ENCODE results near the gene PFAS. TPM values are rescaled to one million over a fixed set of nuclear protein-coding genes. Genes with fewer than 3 reads are reported as not detected.
"Not testable (repeated sequence)": the region's sequence is repeated elsewhere in the genome, so short reads cannot be mapped to it uniquely, and the experiment has no call there.

Gene PFAS
- total RNA-seq, 4 donors from 2014 or later, result 2.6 to 8.4 (median 6.5) TPM

DNA sequence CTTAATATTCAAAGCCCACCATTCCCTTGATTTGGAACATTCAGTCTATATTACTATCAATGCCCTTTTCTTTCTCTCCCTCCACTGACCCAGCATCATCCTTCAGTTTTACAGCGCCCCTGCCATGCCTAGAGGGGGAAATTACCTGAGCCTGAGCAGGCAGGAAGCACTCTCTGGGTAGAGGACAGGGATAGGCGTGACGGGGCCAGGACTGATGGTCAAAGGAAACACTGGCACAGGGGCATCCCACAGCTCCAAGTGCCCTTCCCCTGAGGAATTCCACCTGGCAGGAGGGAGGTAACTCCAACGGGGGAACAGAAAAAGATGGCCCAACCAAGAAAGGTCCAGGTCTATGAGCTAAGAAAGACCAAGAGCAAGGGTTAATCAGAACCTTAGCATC is 11.2 kb upstream of the PFAS start:
- intact Hi-C loops (cut with DNase I; ENCODE audit: low total_unique reads) (no loop called here), in situ Hi-C loops (cut with MboI; ENCODE audit: low sequenced_read_pairs in 4 of 4) (no loop called here)
- DNase-seq (no peak), ATAC-seq (no peak)
- H3K4me1 ChIP-seq, result no peaks in the 10 kb centered on the region
- H3K27ac ChIP-seq, result no peak overlapping the region
- TF ChIP-seq CTCF (IDR thresholded peaks at IDR 0.05 in 4 of 5, conservative IDR thresholded peaks at IDR 0.05 in 1 of 5) (no peak), POLR2A (IDR thresholded peaks at IDR 0.05) (no peak)
- no peak overlapping the region for H3K4me3 ChIP-seq
- H3K9me3 ChIP-seq, result no peaks in the 10 kb centered on the region
- H3K27me3 ChIP-seq, result no peaks in the 10 kb centered on the region
- peaks cover 0 to 84% of the 10 kb centered on the region in 2 donors for H3K36me3 ChIP-seq

DNA sequence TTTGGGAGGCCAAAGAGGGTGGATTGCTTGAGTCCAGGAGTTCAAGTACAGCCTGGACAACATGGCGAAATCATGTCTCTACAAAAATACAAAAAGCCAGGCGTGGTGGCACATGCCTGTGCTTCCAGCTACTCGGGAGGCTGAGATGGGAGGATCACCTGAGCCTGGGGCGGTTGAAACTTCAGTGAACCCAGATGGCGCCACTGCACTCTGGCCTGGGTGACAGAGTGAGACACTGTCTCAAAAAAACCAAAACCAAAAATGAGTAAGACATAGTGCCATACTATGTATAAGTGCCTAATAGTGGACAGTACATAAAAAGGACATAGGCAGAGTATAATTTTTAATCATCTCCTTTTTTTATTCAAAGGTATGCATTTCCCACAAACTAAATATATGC is 5.3 kb upstream of the PFAS start:
- ATAC-seq (no peak), DNase-seq (no peak)
- in situ Hi-C loops (cut with MboI; ENCODE audit: low sequenced_read_pairs in 4 of 4) (loop anchor here in 1 of 4 donors (10.0 kb wide), 1 partner anchor 51 kb away; the partner anchor contains the start of gene SLC25A35), intact Hi-C loops (cut with DNase I; ENCODE audit: low total_unique reads) (no loop called here)
- no peaks in the 10 kb centered on the region for H3K9me3 ChIP-seq
- H3K4me1 ChIP-seq, result peaks cover 0 to 6% of the 10 kb centered on the region in 2 donors
- no peak overlapping the region for H3K4me3 ChIP-seq
- H3K27ac ChIP-seq, result no peak overlapping the region
- no peak for TF ChIP-seq CTCF (IDR thresholded peaks at IDR 0.05 in 4 of 5, conservative IDR thresholded peaks at IDR 0.05 in 1 of 5)
- TF ChIP-seq POLR2A (IDR thresholded peaks at IDR 0.05), result no peak
- H3K36me3 ChIP-seq, result peaks cover 0 to 36% of the 10 kb centered on the region in 2 donors
- no peaks in the 10 kb centered on the region for H3K27me3 ChIP-seq

DNA sequence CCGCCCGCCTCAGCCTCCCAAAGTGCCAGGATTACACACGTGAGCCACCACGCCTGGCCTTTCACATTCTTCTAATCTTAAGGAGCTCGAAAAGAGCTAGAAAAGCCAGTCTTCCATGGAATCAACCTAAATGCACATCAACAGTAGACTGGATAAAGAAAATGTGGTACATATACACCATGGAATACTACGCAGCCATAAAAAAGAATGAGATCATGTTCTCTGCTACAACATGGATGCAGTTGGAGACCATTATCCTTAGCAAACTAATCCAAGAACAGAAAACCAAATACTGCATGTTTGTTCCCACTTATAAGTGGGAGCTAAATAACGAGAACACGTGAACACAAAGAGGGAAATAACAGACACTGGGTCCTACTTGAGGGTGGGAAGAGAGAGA is 4.3 kb upstream of the PFAS start:
- ATAC-seq (no peak), DNase-seq (no peak)
- Histone ChIP-seq H3K4me1 (peaks cover 4 to 10% of the 10 kb centered on the region in 2 donors), H3K4me3 (no peak overlapping the region), H3K9me3 (no peaks in the 10 kb centered on the region), H3K27me3 (no peaks in the 10 kb centered on the region), H3K27ac (no peak overlapping the region), H3K36me3 (peaks cover 0 to 28% of the 10 kb centered on the region in 2 donors)
- TF ChIP-seq POLR2A (IDR thresholded peaks at IDR 0.05), result no peak
- TF ChIP-seq CTCF (IDR thresholded peaks at IDR 0.05 in 4 of 5, conservative IDR thresholded peaks at IDR 0.05 in 1 of 5), result no peak
- in situ Hi-C loops (cut with MboI; ENCODE audit: low sequenced_read_pairs in 4 of 4), result loop anchor here in 1 of 4 donors (10.0 kb wide), 1 partner anchor 50 kb away; the partner anchor contains the start of gene SLC25A35
- intact Hi-C loops (cut with DNase I; ENCODE audit: low total_unique reads), result no loop called here

DNA sequence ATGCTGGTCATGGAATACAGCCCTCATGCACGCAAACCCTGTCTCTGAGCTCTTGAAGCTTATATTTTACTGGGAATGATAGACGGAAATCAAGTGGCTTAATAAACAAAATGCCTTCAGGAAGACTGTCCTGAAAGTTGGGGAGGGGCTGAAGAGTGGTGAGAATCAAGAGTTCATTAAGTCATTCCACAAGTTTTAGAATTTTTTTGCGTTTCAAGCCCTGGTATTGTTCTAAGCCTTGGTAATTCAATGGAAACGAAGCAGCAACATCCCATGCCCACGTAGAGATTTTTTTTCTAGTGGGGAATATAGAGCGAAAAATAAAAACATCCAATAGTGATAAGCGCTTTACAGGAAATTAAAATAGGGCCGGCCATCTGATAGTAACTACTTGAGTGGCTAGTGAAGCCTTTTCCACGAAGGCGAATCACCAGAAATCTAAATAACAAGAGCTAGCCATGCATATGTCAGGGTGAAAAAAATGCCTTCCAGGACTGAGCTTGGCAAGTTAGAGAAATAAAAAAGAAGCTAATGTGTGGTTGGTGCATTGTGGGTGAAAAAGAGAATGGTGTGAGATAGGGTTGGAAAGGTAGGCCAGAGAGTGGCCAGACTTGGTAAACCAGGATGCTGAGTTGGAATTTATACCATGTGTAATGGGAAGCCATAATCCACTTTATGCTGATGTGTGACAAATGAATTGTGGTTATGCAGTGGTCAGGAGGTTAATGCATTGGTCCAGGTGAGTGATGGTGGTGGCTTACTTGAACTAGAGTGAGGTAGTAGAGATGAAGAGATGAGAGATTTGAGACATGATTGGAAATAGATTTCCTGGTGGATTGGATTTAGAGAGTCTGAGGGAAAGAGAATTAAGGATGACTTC is 772 bp downstream of the PFAS start:
- intact Hi-C loops (cut with DNase I; ENCODE audit: low total_unique reads) (loop anchor here (1.0 kb wide), 3 partner anchors 38 to 131 kb away; partner anchors contain the start of gene RANGRF), in situ Hi-C loops (cut with MboI; ENCODE audit: low sequenced_read_pairs in 4 of 4) (loop anchor here in 1 of 4 donors (10.0 kb wide), 1 partner anchor 45 kb away; the partner anchor contains the start of gene SLC25A35)
- peak overlapping the region; percentile 82 to 99 (median 92) for H3K4me3 ChIP-seq
- no peaks in the 10 kb centered on the region for H3K27me3 ChIP-seq
- H3K27ac ChIP-seq, result peak overlapping the region; percentile 96 to 100 (median 98)
- no peak for DNase-seq
- TF ChIP-seq CTCF (IDR thresholded peaks at IDR 0.05 in 4 of 5, conservative IDR thresholded peaks at IDR 0.05 in 1 of 5) (no peak), POLR2A (IDR thresholded peaks at IDR 0.05) (no peak)
- peaks cover 8 to 13% of the 10 kb centered on the region in 2 donors for H3K4me1 ChIP-seq
- H3K9me3 ChIP-seq, result no peaks in the 10 kb centered on the region
- peaks cover 0 to 7% of the 10 kb centered on the region in 2 donors for H3K36me3 ChIP-seq
- ATAC-seq, result no peak

DNA sequence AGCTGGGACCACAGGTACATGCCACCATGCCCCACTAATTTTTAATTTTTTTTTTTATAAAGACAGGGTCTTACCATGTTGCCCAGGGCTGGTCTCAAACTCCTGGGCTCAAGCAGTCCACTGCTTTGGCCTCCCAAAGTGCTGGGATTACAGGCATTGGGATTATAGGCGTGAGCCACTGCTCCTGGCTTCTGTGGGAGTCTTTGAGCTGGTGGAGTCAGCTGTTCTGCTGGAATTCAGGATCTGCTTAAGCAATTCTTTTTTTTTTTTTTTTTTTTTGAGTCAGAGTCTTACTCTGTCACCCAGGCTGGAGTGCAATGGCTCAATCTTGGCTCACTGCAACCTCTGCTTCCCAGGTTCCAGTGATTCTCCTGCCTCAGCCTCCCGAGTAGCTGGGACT is 2.3 kb downstream of the PFAS start:
- H3K27ac ChIP-seq; in situ Hi-C loops (cut with MboI; ENCODE audit: low sequenced_read_pairs in 4 of 4); H3K9me3 ChIP-seq; ATAC-seq; H3K4me3 ChIP-seq; intact Hi-C loops (cut with DNase I; ENCODE audit: low total_unique reads); H3K36me3 ChIP-seq; H3K27me3 ChIP-seq; DNase-seq: not testable (repeated sequence)
- H3K4me1 ChIP-seq, result peaks cover 8 to 13% of the 10 kb centered on the region in 2 donors
